SK-N-MC (cell line): ENCODE measurements around the gene CDH24.

ENCODE experiments used
- DNase-seq: peaks from one replicate; pipeline ENCODE4 v3.0.0-alpha.2; 2011; ENCODE audit warnings: low read depth, low spot score
- H3K27ac ChIP-seq: fragments of 200-600 bp; sonication (generic); 2 replicates; pipeline ENCODE4 v1.5.1; 2016; ENCODE audit warnings: mixed run types
- H3K36me3 ChIP-seq: fragments of 200-600 bp; sonication (generic); 2 replicates; pipeline ENCODE4 v1.6.1; 2017; ENCODE audit warnings: antibody characterized with exemption, low read length, mixed read lengths; ENCODE audit not compliant: insufficient read depth
- H3K4me3 ChIP-seq: fragments of 200-600 bp; sonication (generic); 2 replicates; pipeline ENCODE4 v1.5.1; 2016
- H3K9ac ChIP-seq: fragments of 200-600 bp; sonication (generic); 2 replicates; pipeline ENCODE4 v1.8.0; 2017; ENCODE audit warnings: mixed run types, mixed read lengths; ENCODE audit not compliant: insufficient read length
- H3K9me3 ChIP-seq: fragments of 200-600 bp; sonication (generic); 2 replicates; pipeline ENCODE4 v1.6.1; 2017; ENCODE audit warnings: low read depth, mild to moderate bottlenecking, antibody characterized with exemption, low read length, moderate library complexity, mixed read lengths
- EZH2 ChIP-seq: fragments of 200-600 bp; sonication (generic); IDR thresholded peaks from one replicate; pipeline ENCODE4 v1.6.1; 2017; ENCODE audit warnings: antibody characterized with exemption
- FOXP2 ChIP-seq: optimal IDR thresholded peaks from 2 replicates; pipeline ENCODE3; 2011; ENCODE audit warnings: mild to moderate bottlenecking, moderate library complexity; ENCODE audit not compliant: insufficient read depth; ENCODE audit errors: extremely low read length, control extremely low read depth
- POLR2AphosphoS5 ChIP-seq: IDR thresholded peaks from 2 replicates; pipeline ENCODE4 v1.6.1; 2012; ENCODE audit warnings: mild to moderate bottlenecking, low read depth, low read length, borderline replicate concordance

The CDH24 gene

GRCh38 chr14:23052671-23053070 lies 4.6 kb downstream of the CDH24 start:
- Histone ChIP-seq H3K9me3 (no peaks in the 10 kb centered on the region), H3K36me3 (no peaks in the 10 kb centered on the region), H3K27ac (no peak overlapping the region), H3K9ac (no peak overlapping the region), H3K4me3 (no peak overlapping the region)
- no peak for DNase-seq
- TF ChIP-seq EZH2: no peak
- no peak for TF ChIP-seq POLR2AphosphoS5

GRCh38 chr14:23052182-23052623 lies 5.1 kb downstream of the CDH24 start:
- Histone ChIP-seq H3K9ac (no peak overlapping the region), H3K9me3 (no peaks in the 10 kb centered on the region), H3K36me3 (no peaks in the 10 kb centered on the region), H3K4me3 (no peak overlapping the region), H3K27ac (no peak overlapping the region)
- TF ChIP-seq EZH2: no peak
- no peak for TF ChIP-seq POLR2AphosphoS5
- no peak for TF ChIP-seq FOXP2
- DNase-seq: no peak

- Histone ChIP-seq H3K36me3 (no peaks in the 10 kb centered on the region), H3K4me3 (no peak overlapping the region), H3K9me3 (no peaks in the 10 kb centered on the region), H3K9ac (no peak overlapping the region), H3K27ac (no peak overlapping the region)
- no peak for DNase-seq
- TF ChIP-seq EZH2 (no peak), FOXP2 (no peak), POLR2AphosphoS5 (no peak)
Observed at GRCh38 chr14:23051141-23052057, 5.9 kb downstream of the CDH24 start.

GRCh38 chr14:23049011-23049410 lies 8.3 kb downstream of the CDH24 start:
- no peak overlapping the region for H3K27ac ChIP-seq
- H3K36me3 ChIP-seq: no peaks in the 10 kb centered on the region
- TF ChIP-seq EZH2 (no peak), POLR2AphosphoS5 (no peak), FOXP2 (no peak)
- no peak overlapping the region for H3K9ac ChIP-seq
- no peak for DNase-seq
- no peak overlapping the region for H3K4me3 ChIP-seq
- H3K9me3 ChIP-seq: no peaks in the 10 kb centered on the region

- H3K9me3 ChIP-seq: no peaks in the 10 kb centered on the region
- H3K27ac ChIP-seq: no peak overlapping the region
- TF ChIP-seq EZH2: no peak
- no peak for TF ChIP-seq POLR2AphosphoS5
- no peak for TF ChIP-seq FOXP2
- H3K9ac ChIP-seq: no peak overlapping the region
- H3K36me3 ChIP-seq: no peaks in the 10 kb centered on the region
- DNase-seq: no peak
- H3K4me3 ChIP-seq: no peak overlapping the region
Observed at GRCh38 chr14:23047751-23048693, 9.3 kb downstream of the CDH24 start.

GRCh38 chr14:23047034-23047634 lies 10.2 kb downstream of the CDH24 start:
- Histone ChIP-seq H3K36me3 (no peaks in the 10 kb centered on the region), H3K9me3 (no peaks in the 10 kb centered on the region), H3K27ac (no peak overlapping the region), H3K4me3 (no peak overlapping the region), H3K9ac (no peak overlapping the region)
- no peak for DNase-seq
- TF ChIP-seq POLR2AphosphoS5 (no peak), FOXP2 (no peak), EZH2 (no peak)

GRCh38 chr14:23045419-23046357 lies 11.6 kb downstream of the CDH24 start:
- H3K36me3 ChIP-seq: no peaks in the 10 kb centered on the region
- no peak for TF ChIP-seq EZH2
- no peak for TF ChIP-seq POLR2AphosphoS5
- TF ChIP-seq FOXP2: no peak
- H3K9me3 ChIP-seq: no peaks in the 10 kb centered on the region
- H3K27ac ChIP-seq: no peak overlapping the region
- H3K4me3 ChIP-seq: no peak overlapping the region
- DNase-seq: no peak
- no peak overlapping the region for H3K9ac ChIP-seq
